ENCODE data around the gene YEATS2.

The YEATS2 gene

DNA sequence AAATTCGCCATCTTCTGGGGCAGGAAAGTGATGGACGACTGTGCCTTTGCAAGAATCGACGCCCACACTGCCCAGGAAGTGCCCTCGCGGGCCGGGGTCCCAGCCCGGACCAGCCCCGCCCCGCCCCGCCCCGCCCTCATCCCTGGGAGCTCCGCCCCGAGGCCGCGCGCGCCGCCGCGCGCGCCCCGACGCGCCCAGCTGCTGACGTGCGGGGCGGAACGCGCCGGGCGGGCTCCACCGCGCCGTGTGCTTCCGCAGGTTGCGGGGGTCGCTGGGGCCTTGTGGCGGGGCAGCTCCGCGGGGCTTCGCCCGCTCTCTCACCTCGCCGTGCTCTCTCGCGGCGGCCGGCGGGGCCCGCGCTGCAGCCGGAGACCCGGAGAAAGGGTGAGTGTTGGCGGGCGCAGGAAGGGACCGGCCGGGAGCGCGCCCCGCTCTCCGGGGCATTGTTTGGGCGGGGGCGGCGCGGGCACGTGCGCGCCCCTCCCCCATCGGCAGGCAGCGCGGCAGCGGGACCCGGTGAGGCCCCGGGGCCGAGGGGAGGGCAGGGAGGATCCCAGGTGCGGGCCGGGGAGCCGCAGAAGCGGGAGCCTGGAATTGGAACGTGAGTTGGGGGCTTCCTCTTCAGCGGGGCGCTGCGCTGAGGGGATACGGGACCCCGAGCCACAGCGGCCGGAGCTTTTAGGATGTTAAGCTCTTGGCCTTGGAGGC, at the start of gene YEATS2:
Gene YEATS2 (plus strand): TSS at position 188 of the 708 bp plus-strand sequence. CDS start 17,366 bp downstream, outside the sequence.
- TF ChIP-seq ZFX (IDR thresholded peaks at IDR 0.05; ENCODE audit: borderline replicate concordance) = no peak
- TF ChIP-seq, protein P1, sequence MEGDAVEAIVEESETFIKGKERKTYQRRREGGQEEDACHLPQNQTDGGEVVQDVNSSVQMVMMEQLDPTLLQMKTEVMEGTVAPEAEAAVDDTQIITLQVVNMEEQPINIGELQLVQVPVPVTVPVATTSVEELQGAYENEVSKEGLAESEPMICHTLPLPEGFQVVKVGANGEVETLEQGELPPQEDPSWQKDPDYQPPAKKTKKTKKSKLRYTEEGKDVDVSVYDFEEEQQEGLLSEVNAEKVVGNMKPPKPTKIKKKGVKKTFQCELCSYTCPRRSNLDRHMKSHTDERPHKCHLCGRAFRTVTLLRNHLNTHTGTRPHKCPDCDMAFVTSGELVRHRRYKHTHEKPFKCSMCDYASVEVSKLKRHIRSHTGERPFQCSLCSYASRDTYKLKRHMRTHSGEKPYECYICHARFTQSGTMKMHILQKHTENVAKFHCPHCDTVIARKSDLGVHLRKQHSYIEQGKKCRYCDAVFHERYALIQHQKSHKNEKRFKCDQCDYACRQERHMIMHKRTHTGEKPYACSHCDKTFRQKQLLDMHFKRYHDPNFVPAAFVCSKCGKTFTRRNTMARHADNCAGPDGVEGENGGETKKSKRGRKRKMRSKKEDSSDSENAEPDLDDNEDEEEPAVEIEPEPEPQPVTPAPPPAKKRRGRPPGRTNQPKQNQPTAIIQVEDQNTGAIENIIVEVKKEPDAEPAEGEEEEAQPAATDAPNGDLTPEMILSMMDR (IDR thresholded peaks at IDR 0.05) = no peak
- peak within 1 kb of the TSS; percentile 61 for H3K27ac ChIP-seq

DNA sequence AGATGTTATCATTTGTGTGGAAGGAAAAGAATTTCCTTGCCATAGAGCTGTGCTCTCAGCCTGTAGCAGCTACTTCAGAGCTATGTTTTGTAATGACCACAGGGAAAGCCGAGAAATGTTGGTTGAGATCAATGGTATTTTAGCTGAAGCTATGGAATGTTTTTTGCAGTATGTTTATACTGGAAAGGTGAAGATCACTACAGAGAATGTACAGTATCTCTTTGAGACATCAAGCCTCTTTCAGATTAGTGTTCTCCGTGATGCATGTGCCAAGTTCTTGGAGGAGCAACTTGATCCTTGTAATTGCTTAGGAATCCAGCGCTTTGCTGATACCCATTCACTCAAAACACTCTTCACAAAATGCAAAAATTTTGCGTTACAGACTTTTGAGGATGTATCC, 47.0 kb upstream of the YEATS2 start:
- no peak overlapping the region for H3K27ac ChIP-seq
- TF ChIP-seq, protein P1 (IDR thresholded peaks at IDR 0.05) = no peak
- TF ChIP-seq ZFX (IDR thresholded peaks at IDR 0.05; ENCODE audit: borderline replicate concordance) = no peak

DNA sequence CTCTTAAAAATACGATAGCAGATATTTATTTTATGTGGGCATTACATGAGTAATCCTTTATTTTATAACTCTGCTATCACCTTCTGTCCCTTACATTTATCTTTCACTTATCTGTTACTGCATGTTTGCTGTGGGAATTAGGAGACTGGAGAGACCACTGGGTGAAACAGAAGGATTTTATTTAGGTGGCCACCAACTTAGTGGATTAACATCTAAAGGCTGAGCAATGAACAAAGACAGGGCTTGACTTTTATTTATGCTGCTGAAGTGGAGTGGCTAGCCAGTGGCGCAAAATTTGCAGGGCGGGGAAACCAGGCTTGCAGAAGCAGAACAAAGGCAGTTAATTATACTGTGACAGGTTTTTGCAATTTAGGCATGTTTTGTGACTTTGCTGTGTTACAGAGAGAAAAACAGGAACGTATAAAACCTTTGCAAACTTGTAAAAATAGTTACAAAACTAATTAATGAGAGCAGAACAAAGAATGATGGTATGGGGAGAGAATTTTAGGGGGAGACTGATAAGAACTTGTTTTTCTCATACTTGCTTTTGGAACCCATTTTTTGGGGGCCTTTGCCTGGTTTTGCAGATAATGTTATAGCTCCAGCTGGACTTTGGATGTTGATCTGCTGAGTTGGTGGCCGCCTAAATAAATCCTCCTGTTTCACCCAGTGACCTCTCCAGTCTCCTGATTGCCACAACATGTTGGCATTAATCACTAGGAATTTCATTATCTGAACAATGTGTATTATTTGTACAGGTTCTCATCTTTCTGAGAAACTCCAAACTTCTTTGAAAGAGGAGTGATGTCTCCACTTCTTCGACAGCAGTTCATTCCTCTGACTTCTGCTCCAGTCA, 44.2 kb upstream of the YEATS2 start:
- H3K27ac ChIP-seq = no peak overlapping the region
- TF ChIP-seq, protein P1 (IDR thresholded peaks at IDR 0.05) = no peak

DNA sequence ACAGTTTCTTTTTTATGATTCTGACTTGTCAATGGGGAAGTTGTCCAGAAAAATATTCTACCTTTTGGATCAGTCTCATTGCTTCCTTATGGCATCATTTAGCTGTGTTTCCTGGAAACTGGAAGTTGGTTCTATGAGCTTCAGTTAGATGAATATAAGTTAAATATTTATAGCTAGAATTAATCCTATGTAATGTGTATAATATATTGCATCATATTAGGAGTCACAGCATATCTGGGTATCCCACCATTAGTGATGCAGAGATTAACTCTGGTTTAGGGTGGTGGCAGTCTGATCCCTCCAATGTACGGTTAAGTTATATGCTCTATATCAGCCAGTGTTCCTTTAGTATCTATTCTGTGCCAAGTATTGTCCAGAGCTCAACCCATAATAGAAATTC, 42.9 kb upstream of the YEATS2 start:
- no peak for TF ChIP-seq ZFX (IDR thresholded peaks at IDR 0.05; ENCODE audit: borderline replicate concordance)
- TF ChIP-seq, protein P1 (IDR thresholded peaks at IDR 0.05) = no peak

DNA sequence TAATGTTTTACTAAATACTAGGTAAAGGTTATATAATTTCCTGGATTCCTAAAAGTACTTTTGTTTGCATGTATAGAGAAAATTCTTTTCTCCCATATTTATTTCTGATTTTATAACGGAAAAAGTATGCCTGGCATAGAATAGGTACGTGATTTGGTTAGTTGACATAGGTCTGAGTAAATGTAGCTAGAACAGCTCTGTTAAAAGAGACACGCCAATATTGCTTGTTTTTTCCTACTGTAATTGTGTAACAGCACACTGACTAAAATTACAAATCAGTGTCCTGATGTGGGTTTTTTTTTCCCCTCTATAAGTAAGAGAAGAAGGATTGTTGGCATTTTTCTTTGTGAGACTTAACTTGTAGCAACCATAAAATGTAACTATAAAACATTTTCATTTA, 35.5 kb upstream of the YEATS2 start:
- TF ChIP-seq, protein P1 (IDR thresholded peaks at IDR 0.05) = no peak
- TF ChIP-seq ZFX (IDR thresholded peaks at IDR 0.05; ENCODE audit: borderline replicate concordance) = no peak
- H3K27ac ChIP-seq = no peak overlapping the region

More for the DNA sequence above, 42.9 kb upstream of the YEATS2 start:
- no peak overlapping the region for H3K27ac ChIP-seq

DNA sequence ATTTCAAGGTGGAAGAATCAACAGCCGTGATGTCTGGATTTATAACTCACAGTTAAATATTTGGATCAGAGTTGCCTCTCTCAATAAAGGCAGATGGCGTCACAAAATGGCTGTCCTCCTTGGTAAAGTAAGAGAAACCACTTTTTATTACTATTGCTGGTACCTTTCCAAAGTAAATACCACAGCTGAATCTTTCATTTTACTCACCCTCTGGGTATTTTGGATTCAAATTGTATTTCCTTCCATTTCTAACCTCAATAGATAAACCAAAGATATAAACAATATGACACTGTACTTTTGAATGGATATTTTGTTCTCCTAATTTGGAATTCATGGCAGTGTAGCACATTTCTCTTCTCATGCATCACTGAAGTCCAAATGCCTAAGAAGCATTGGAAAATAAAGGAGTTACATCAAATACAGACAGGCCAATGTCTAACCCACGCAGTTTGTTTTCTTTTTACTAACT, 32.6 kb upstream of the YEATS2 start:
- TF ChIP-seq, protein P1 (IDR thresholded peaks at IDR 0.05) = no peak
- no peak for TF ChIP-seq ZFX (IDR thresholded peaks at IDR 0.05; ENCODE audit: borderline replicate concordance)
- H3K27ac ChIP-seq = no peak overlapping the region

DNA sequence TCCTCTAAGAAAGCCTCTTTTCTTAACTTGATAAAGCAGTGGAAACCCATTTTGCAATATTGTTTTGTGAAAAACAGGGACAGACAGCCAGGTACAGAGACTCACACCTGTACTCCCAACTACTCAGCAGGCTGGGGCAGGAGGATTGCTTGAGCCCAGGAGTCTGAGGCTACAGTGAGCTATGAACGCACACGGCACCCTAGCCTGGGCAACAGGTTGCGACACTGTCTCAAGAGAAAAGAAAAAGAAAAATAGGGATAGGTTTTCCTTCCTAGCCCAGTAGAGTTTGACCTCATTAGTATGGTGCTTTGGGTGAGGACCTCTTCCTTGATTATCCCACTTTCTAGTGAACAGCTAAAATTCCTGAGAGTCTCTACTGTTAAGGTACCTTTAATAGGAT, 17.5 kb upstream of the YEATS2 start:
- TF ChIP-seq, protein P1 (IDR thresholded peaks at IDR 0.05) = no peak
- TF ChIP-seq ZFX (IDR thresholded peaks at IDR 0.05; ENCODE audit: borderline replicate concordance) = no peak
- H3K27ac ChIP-seq = no peak overlapping the region

All from 22Rv1 (cell line).